ENCODE results near the gene BPIFA1.

GRCh38 chr20:33255005-33255404, 19.2 kb downstream of the BPIFA1 start:
- TF ChIP-seq SMAD2 (IDR thresholded peaks at IDR 0.05; ENCODE audit: low read depth, low read length) (no peak), CTCF (IDR thresholded peaks at IDR 0.05 in 2 of 3, conservative IDR thresholded peaks at IDR 0.05 in 1 of 3; ENCODE audit: insufficient read depth in 2 of 3, low read depth in 1 of 3, low read length in 3 of 3) (no peak)

All from K562 (cell line).